Ureter (tissue), 1 donor: ENCODE results near the gene ELOVL6. TPM values are rescaled to one million over a fixed set of nuclear protein-coding genes. Genes with fewer than 3 reads are reported as not detected.
"Not testable (repeated sequence)": the region's sequence is repeated elsewhere in the genome, so short reads cannot be mapped to it uniquely, and the experiment has no call there.

ENCODE experiments used
- DNase-seq: peaks from one replicate; pipeline ENCODE4 v3.0.0-alpha.2; 2020; ENCODE audit warnings: low spot score
- total RNA-seq: library from RNA; stranded (reverse); gene quantifications from one replicate; pipeline ENCODE4 v1.2.4, GENCODE V29; 2023
- donor health status: DM: yes; HTN: yes; CAD: no.

ELOVL6 gene, protein sequence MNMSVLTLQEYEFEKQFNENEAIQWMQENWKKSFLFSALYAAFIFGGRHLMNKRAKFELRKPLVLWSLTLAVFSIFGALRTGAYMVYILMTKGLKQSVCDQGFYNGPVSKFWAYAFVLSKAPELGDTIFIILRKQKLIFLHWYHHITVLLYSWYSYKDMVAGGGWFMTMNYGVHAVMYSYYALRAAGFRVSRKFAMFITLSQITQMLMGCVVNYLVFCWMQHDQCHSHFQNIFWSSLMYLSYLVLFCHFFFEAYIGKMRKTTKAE
- total RNA-seq, result 62.3 TPM

GRCh38 chr4:110198435-110199416 is at the start of gene ELOVL6:
TSS of gene ELOVL6 (minus strand) at chr4:110198615. CDS start at chr4:110198335, 280 bp downstream.
- DNase-seq, result peak; percentile 67

DNA sequence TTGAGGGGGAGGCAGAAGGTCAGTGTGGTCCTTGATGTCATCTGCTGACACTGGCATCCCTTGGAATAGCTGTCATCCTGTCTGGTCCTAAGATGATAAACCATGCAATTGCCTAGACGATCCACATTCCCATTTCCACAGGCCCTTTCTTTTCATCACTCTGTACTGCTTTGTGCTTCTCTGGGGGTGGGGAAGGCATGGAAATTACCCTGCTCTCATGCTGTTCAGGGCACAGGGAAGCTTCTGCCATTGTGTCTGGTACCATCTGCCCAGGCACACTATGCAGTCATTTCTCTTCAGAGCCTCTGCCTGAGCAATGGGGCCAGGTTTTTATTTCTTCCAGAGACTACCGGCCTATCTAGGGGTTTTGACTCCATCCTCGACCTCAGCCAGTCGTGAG is 49.7 kb upstream of the ELOVL6 start:
- DNase-seq, result no peak

DNA sequence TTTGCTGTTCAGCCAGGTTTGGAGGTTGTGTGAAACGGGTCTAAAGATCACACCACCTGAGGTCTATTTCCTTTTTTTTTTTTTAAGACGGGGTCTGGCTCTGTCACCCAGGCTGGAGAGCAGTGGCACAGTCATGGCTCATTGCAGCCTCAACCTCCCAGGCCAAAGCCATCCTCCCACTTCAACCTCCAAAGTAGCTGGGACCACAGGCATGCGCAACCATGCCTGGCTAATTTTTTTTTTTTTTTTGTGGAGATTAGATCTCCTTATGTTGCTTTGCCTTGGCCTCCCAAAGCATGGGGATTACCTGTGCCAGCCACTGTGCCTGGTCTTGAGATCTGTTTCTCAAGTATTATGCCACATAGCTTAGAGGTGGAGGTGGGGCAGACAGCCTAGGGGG is 49.2 kb upstream of the ELOVL6 start:
- DNase-seq, result no peak

DNA sequence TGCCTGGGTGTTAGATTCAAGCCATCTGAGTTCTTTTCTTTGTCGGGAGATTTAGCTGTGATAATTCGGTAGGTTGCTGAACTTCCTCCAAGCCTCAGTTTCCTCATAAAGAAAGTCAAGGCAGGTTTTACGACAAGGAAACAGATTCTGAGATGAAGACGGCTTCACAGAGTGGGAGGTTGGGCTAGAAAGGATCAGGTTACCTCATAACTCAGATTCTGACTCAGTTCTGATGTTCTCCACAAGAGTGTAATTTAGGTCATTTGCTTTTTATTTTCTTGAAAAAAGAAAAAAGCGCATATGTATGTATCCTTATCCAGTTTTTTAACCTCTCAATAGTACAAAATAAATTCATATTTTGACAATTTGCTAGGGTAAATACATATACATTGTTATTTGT is 47.2 kb upstream of the ELOVL6 start:
- no peak for DNase-seq

GRCh38 chr4:110236324-110236723 is 37.9 kb upstream of the ELOVL6 start:
- no peak for DNase-seq

DNA sequence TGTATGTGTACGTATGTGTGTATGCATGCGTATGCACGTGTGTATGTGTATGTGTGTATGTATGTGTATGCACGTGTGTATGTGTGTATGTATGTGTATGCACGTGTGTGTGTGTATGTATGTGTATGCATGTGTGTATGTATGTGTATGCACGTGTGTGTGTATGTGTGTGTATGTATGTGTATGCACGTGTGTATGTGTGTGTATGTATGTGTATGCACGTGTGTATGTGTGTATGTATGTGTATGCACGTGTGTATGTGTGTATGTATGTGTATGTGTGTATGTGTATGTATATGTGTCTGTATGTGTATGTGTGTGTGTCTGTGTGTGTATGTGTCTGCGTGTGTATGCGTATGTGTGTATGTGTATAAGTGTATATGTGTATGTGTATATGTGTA is 35.2 kb upstream of the ELOVL6 start:
- DNase-seq, result not testable (repeated sequence)

GRCh38 chr4:110231869-110232268 is 33.5 kb upstream of the ELOVL6 start:
- DNase-seq, result no peak

GRCh38 chr4:110229266-110229665 is 30.9 kb upstream of the ELOVL6 start:
- no peak for DNase-seq

DNA sequence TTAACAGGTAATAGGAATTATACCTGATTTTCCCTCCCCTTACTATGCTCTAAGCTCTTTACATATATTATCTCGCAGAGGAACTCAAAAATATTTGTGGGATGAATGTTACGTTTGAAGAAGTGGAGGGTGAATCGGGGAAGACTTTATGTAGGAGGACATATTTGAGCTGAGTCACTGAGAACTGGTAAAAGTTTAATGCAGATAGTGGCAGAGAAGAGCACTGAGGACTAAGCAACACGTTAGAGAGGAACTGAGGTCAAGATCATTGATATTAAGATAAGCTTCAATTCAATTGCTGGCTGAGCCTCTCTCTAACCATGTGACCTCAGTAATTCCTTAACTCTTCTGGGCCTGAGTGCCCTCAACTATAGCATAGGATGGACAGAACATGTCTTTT is 26.4 kb upstream of the ELOVL6 start:
- DNase-seq, result no peak

- no peak for DNase-seq
Measured at GRCh38 chr4:110224142-110224541, 25.7 kb upstream of the ELOVL6 start.

DNA sequence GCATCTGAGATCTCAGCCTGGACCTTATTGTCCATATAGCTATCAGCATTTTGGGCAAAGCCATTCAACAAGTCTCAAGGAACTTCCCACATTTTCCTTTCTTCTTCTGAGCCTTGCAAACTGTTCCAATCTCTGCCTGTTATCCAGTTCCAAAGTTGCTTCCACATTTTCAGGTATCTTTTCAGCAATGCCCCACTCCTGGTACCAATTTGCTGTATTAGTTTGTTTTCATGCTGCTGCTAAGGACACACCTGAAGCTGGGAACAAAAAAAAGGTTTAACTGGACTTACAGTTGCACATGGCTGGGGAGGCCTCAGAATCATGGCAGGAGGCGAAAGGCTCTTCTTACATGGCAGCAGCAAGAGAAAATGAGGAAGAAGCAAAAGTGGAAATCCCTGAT is 20.5 kb upstream of the ELOVL6 start:
- not testable (repeated sequence) for DNase-seq

- DNase-seq, result not testable (repeated sequence)
Measured at GRCh38 chr4:110217181-110217580, 18.8 kb upstream of the ELOVL6 start.

DNA sequence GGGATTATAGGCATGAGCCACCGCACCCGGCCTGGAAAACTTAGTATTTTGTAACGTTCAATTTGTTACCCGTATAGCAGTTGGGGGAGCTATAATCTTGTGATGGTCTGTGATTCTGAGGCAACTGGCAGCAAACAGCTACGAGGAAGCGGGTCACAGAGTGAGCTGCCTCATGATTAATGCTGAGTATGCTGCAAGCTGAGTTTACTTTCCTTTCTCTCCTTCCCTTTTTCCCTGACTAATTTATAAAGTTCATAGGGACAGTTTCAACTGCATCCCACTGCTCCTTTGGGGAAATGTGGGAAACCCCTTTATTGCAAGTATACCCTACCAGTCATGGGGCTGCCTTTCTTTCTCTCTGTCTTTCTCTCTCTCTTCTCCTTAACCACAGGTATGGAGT is 17.7 kb upstream of the ELOVL6 start:
- no peak for DNase-seq

- no peak for DNase-seq
Measured at GRCh38 chr4:110211770-110212061, 13.3 kb upstream of the ELOVL6 start.

DNA sequence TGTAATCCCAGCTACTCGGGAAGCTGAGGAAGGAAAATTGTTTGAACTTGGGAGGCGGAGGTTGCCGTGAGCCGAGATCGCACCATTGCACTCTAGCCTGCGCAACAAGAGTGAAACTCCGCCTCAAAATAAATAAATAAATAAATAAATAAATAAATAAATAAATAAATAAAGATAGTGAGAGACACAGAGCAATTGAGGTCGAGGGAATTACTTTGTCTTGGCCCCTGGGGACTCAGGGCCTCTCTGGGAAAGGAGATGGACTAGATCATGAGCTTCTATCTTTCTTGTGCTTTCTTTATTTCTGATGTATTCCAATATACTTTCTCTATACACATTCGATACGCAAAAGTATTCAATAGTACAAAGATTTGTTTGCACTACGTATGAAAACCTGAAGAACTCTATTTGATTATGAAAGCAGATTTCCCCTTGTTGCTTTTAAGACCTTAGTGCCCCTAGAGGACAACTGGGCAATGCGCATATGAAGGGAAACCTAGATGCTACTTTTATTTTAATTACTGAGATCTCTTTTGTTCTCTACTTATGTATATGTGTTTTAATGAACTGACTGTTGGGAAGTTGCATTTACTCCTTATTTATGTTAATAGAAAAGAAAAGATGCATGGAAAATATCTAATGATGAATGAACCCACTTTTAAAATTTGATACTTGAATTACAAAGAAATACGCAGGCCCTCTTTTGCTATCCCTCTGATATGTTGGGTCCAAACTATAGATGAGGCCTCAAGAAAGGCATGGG is 12.8 kb upstream of the ELOVL6 start:
- no peak for DNase-seq

DNA sequence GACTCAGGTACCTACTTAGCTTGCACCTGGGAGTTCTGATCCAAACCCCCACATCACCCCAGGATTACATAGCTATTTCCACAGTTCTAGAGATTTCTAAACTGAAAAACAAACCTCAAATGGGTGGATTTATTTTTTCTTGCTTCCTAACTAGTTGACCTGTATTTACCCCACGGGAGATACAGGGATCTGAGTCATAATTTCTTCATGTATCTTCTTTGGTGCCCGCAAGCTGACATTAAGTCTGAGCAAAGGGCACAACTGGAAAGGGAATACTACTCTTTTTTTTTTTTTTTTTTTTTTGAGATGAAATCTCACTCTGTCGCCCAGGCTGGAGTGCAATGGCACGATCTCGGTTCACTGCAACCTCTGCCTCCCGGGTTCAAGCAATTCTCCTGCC is 10.0 kb upstream of the ELOVL6 start:
- DNase-seq, result no peak

GRCh38 chr4:110207233-110207632 is 8.8 kb upstream of the ELOVL6 start:
- no peak for DNase-seq

DNA sequence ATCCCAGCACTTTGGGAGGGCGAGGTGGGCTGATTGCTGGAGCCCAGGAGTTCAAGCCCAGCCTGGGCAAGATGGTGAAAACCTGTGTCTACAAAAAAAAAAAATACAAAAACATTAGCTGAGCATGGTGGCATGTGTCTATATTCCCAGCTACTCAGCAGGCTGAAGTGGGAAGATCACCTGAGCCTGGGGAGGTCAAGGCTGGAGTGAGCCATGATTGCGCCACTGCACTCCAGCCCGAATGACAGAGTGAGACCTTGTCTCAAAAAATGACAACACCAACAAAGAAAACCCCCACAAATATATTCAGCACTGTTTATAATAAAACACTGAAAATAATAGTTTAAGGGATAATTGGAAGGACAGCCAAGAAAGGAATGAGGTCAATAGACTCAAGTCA is 3.6 kb upstream of the ELOVL6 start:
- DNase-seq, result no peak

GRCh38 chr4:110201502-110201901 is 3.1 kb upstream of the ELOVL6 start:
- no peak for DNase-seq

DNA sequence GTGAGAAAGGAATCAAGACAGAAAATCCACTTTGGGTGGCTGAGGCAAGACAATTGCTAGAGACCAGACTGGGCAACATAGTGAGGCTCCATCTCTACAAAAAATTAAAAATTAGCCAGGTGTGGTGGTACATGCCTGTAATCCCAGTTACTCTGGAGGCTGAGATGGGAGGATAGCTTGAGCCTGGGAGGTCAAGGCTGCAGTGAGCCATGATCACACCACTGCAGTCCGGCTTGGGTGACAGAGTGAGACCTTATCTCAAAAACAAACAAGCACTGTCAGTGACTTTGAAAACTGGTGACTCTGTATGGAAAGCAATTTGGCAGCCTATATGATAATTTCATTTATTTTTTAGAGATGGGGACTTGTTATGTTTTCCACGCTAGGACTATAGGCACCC is 2.3 kb upstream of the ELOVL6 start:
- no peak for DNase-seq

GRCh38 chr4:110198049-110198434 is 373 bp downstream of the ELOVL6 start:
- no peak for DNase-seq

- peak; percentile 62 for DNase-seq
Measured at GRCh38 chr4:110197529-110198042, 829 bp downstream of the ELOVL6 start.
